B cell (primary cell): ENCODE results near the gene SYNPO. TPM values are rescaled to one million over a fixed set of nuclear protein-coding genes. Genes with fewer than 3 reads are reported as not detected.

Source experiments
- ATAC-seq: fragments of 200-7000 bp; cut with Tn5 transposase; one replicate; pipeline ENCODE4 v1.10.0; 2021; ENCODE audit warnings: low read depth, mild to moderate bottlenecking, moderate number of reproducible peaks, moderate library complexity
- CTCF ChIA-PET: fragments of 350-600 bp; sonication (Branson Sonifier 250); formaldehyde crosslinking; loops from one replicate; lab custom pipeline; 2021; ENCODE audit warnings: antibody characterized with exemption, inconsistent platforms; lab: Charles Lee
- POLR2A ChIA-PET: fragments of 350-600 bp; sonication (Branson Sonifier 250); formaldehyde crosslinking; loops from one replicate; lab custom pipeline; 2021; ENCODE audit warnings: antibody characterized with exemption; lab: Charles Lee
- DNase-seq: peaks from one replicate; pipeline ENCODE4 v3.0.0; 2013
- H2AFZ ChIP-seq: 2 replicates; pipeline ENCODE4 v1.6.1; 2012; ENCODE audit warnings: mild to moderate bottlenecking, low read depth, low read length; ENCODE audit not compliant: insufficient read depth, poor library complexity, severe bottlenecking
- H3K27ac ChIP-seq, 2 donors: 1 replicate in 1 of 2; 2 replicates in 1 of 2; pipeline ENCODE4 v1.5.1; 2012 to 2013; ENCODE audit warnings: low read length in 2 of 2, mild to moderate bottlenecking in 2 of 2, moderate library complexity in 1 of 2
- H3K27me3 ChIP-seq, 4 experiments: fragments of 200-600 bp in 1 of 4; sonication (generic) in 1 of 4; replicated peaks in 1 of 4; 1 replicate in 2 of 4; 2 replicates in 2 of 4; pipeline versions ENCODE4 v1.6.1 to v1.7.0; 2013 to 2016; ENCODE audit warnings: low read length in 3 of 4, mild to moderate bottlenecking in 2 of 4, mixed read lengths in 1 of 4, moderate library complexity in 1 of 4; ENCODE audit not compliant: insufficient read depth in 4 of 4, control insufficient read depth in 3 of 4; ENCODE audit errors: control extremely low read depth in 1 of 4
- H3K36me3 ChIP-seq, 2 experiments: replicated peaks in 1 of 2; 1 replicate in 1 of 2; 2 replicates in 1 of 2; pipeline versions ENCODE4 v1.6.1 to v1.7.1; 2013; ENCODE audit warnings: low read length in 1 of 2; ENCODE audit not compliant: insufficient read depth in 2 of 2, control insufficient read depth in 1 of 2; ENCODE audit errors: control extremely low read depth in 1 of 2, extremely low read depth in 1 of 2
- H3K4me1 ChIP-seq, 2 donors: fragments of 200-600 bp in 1 of 2; sonication (generic) in 1 of 2; 1 replicate in 1 of 2; 2 replicates in 1 of 2; pipeline versions ENCODE4 v1.5.1 to v1.6.1; 2013 to 2017; ENCODE audit warnings: low read length in 2 of 2; ENCODE audit not compliant: control insufficient read depth in 2 of 2, insufficient read depth in 2 of 2
- H3K4me2 ChIP-seq: replicated peaks from 2 replicates; pipeline ENCODE3; 2012; ENCODE audit warnings: mild to moderate bottlenecking, low read depth, low read length; ENCODE audit not compliant: poor library complexity, severe bottlenecking
- H3K4me3 ChIP-seq, 5 experiments: fragments of 200-600 bp in 1 of 5; sonication (generic) in 1 of 5; 1 replicate in 3 of 5; 2 replicates in 2 of 5; pipeline versions ENCODE4 v1.5.1 to v1.7.0; 2011 to 2016; ENCODE audit warnings: low read length in 4 of 5, mild to moderate bottlenecking in 4 of 5, low read depth in 2 of 5, control low read depth in 1 of 5, moderate library complexity in 1 of 5; ENCODE audit not compliant: insufficient read depth in 1 of 5; ENCODE audit errors: control extremely low read depth in 1 of 5, extremely low read depth in 1 of 5
- H3K79me2 ChIP-seq: fragments of 200-600 bp; sonication (generic); one replicate; pipeline ENCODE4 v1.6.0; 2016; ENCODE audit warnings: low read length; ENCODE audit not compliant: control insufficient read depth, insufficient read depth
- H3K9ac ChIP-seq: fragments of 200-600 bp; sonication (generic); 2 replicates; pipeline ENCODE4 v1.6.1; 2017; ENCODE audit warnings: mild to moderate bottlenecking, low read length, moderate library complexity
- H3K9me3 ChIP-seq, 3 donors: one replicate each; pipeline versions ENCODE4 v1.6.1 to v1.7.1; 2013; ENCODE audit warnings: low read length in 2 of 3; ENCODE audit not compliant: control insufficient read depth in 2 of 3, insufficient read depth in 1 of 3; ENCODE audit errors: control extremely low read depth in 1 of 3
- H4K20me1 ChIP-seq: 2 replicates; pipeline ENCODE4 v1.6.0; 2012; ENCODE audit warnings: mild to moderate bottlenecking, low read length; ENCODE audit not compliant: insufficient read depth, control insufficient read depth, poor library complexity, severe bottlenecking
- H3K27ac Mint-ChIP-seq: one replicate; pipeline ENCODE4 v1.8.0; 2021; ENCODE audit warnings: mixed read lengths
- H3K27me3 Mint-ChIP-seq: one replicate; pipeline ENCODE4 v1.8.0; 2021; ENCODE audit warnings: mixed read lengths
- H3K4me1 Mint-ChIP-seq: one replicate; pipeline ENCODE4 v1.8.0; 2021; ENCODE audit warnings: mixed read lengths
- H3K4me3 Mint-ChIP-seq: one replicate; pipeline ENCODE4 v1.8.0; 2021; ENCODE audit warnings: mixed read lengths
- H3K9me3 Mint-ChIP-seq: one replicate; pipeline ENCODE4 v1.8.0; 2022; ENCODE audit warnings: mixed read lengths; ENCODE audit not compliant: insufficient read depth
- CTCF ChIP-seq: fragments of 200-600 bp; IDR thresholded peaks from one replicate; pipeline ENCODE4 v1.8.0; 2022; ENCODE audit warnings: antibody characterized with exemption, mild to moderate bottlenecking
- EZH2 ChIP-seq: IDR thresholded peaks from 2 replicates; pipeline ENCODE4 v1.6.1; 2012; ENCODE audit warnings: borderline replicate concordance, low read depth, mild to moderate bottlenecking, moderate library complexity, low read length; ENCODE audit not compliant: insufficient read depth, poor library complexity, severe bottlenecking
- WGBS: methylation state at CpG from one replicate; pipeline ENCODE4 v1.1.5; 2013; ENCODE audit warnings: missing lambda C conversion rate; ENCODE audit not compliant: insufficient coverage; 5-methylcytosine and 5-hydroxymethylcytosine counted together
- intact Hi-C: fragments of 100-400 bp; cut with micrococcal nuclease; formaldehyde crosslinking; loops from one replicate; pipeline ENCODE4 v1.10.0; 2022
- polyA plus RNA-seq: library from polyadenylated mRNA; depleted of rRNA; stranded (reverse); fragments of >200 nt; gene quantifications from 2 replicates; pipeline ENCODE4 v1.2.3, GENCODE V29; 2012
- total RNA-seq, 2 donors: library from RNA; stranded (reverse); fragments of 120-200 nt in 1 of 2; gene quantifications; 1 replicate in 1 of 2; 2 replicates in 1 of 2; pipeline versions ENCODE4 v1.2.3 to v1.2.4, GENCODE V29; 2013 to 2022

The SYNPO gene
- total and polyA plus RNA-seq, 2 donors (not counting 1 experiment from before 2014, with no cell fraction given), result 13.2 to 16.8 TPM

GRCh38 chr5:150625831-150626746 is 14.4 kb upstream of the SYNPO start:
- ATAC-seq (peak; percentile 81), DNase-seq (peak; percentile 89)
- Mint-ChIP-seq H3K4me3 (peak overlapping the region; percentile 93), H3K4me1 (peaks cover 55% of the 10 kb centered on the region), H3K27ac (peak overlapping the region; percentile 91), H3K9me3 (no peaks in the 10 kb centered on the region), H3K27me3 (no peaks in the 10 kb centered on the region)
- Histone ChIP-seq H3K27me3 (no peaks in the 10 kb centered on the region), H3K9me3 (no peaks in the 10 kb centered on the region), H2AFZ (peak overlapping the region; percentile 55), H3K36me3 (peaks cover 0 to 13% of the 10 kb centered on the region in 2 experiments), H3K79me2 (peaks cover 54% of the 10 kb centered on the region), H3K27ac (peak overlapping the region; percentile 41 to 56), H3K4me3 (peak overlapping the region; percentile 59 to 83 (median 75)), H3K4me2 (peak overlapping the region; percentile 97), H3K4me1 (peaks cover 45 to 48% of the 10 kb centered on the region in 2 donors), H4K20me1 (peaks cover 20% of the 10 kb centered on the region), H3K9ac (peak overlapping the region; percentile 85)
- POLR2A ChIA-PET, result interaction anchor here (1.1 kb wide), 1 partner anchor 213 kb away, joined by 6 read pairs; the partner anchor contains the start of gene CD74
- WGBS, result 29% methylated on average over 7 of the region's 10 CpGs
- TF ChIP-seq CTCF (no peak), EZH2 (no peak)
- intact Hi-C loops, result loop anchor here (1.0 to 10.0 kb wide), 3 partner anchors 31 to 171 kb away; no protein-coding TSS in a partner anchor
- CTCF ChIA-PET, result interaction anchor here (0.9 to 1.6 kb wide), 9 partner anchors 8 to 193 kb away, joined by 3 to 8 read pairs (median 3); no protein-coding TSS in a partner anchor
